AG04450 (cell line): Measurements from ENCODE around the gene GTF2H2C. TPM values are rescaled to one million over a fixed set of nuclear protein-coding genes. Genes with fewer than 3 reads are reported as not detected.
"Not testable (repeated sequence)": the region's sequence is repeated elsewhere in the genome, so short reads cannot be mapped to it uniquely, and the experiment has no call there.

Source experiments
- CTCF ChIA-PET: fragments of 300-600, 350-600 bp; formaldehyde crosslinking; extraction: SDS; loops from one replicate; lab custom pipeline; 2022; ENCODE audit warnings: antibody characterized with exemption, inconsistent platforms; lab: Charles Lee
- POLR2A ChIA-PET: fragments of 350-600 bp; formaldehyde crosslinking; extraction: SDS; loops from one replicate; lab custom pipeline; 2021; ENCODE audit warnings: antibody characterized with exemption, inconsistent platforms; lab: Yijun Ruan, JAX
- DNase-seq: peaks from one replicate; pipeline ENCODE4 v3.0.0-alpha.2; 2011; ENCODE audit warnings: low read depth, low spot score
- H3K27ac ChIP-seq: one replicate; pipeline ENCODE4 v1.5.1; 2012; ENCODE audit warnings: low read depth, low read length, control low read depth
- H3K27me3 ChIP-seq: one replicate; pipeline ENCODE4 v1.6.0; 2012; ENCODE audit warnings: low read length; ENCODE audit not compliant: control insufficient read depth, insufficient read depth
- H3K4me3 ChIP-seq: 2 replicates; pipeline ENCODE4 v1.5.1; 2011; ENCODE audit warnings: mild to moderate bottlenecking, low read depth, low read length, control low read depth
- H3K9me3 ChIP-seq: 2 replicates; pipeline ENCODE4 v1.5.1; 2012; ENCODE audit warnings: low read length; ENCODE audit not compliant: control insufficient read depth, insufficient read depth
- polyA plus RNA-seq: library from polyadenylated mRNA; depleted of rRNA; stranded (reverse); fragments of >200 nt; gene quantifications from 2 replicates; pipeline ENCODE4 v1.2.3, GENCODE V29; 2011
- TF ChIP-seq, protein P1 (sequence below): IDR thresholded peaks from 2 replicates; pipeline ENCODE4 v1.5.1; 2011; ENCODE audit warnings: low read depth, low read length, control low read depth, inconsistent platforms

GTF2H2C gene
- polyA plus RNA-seq, 1 experiment: 40.9 TPM

DNA sequence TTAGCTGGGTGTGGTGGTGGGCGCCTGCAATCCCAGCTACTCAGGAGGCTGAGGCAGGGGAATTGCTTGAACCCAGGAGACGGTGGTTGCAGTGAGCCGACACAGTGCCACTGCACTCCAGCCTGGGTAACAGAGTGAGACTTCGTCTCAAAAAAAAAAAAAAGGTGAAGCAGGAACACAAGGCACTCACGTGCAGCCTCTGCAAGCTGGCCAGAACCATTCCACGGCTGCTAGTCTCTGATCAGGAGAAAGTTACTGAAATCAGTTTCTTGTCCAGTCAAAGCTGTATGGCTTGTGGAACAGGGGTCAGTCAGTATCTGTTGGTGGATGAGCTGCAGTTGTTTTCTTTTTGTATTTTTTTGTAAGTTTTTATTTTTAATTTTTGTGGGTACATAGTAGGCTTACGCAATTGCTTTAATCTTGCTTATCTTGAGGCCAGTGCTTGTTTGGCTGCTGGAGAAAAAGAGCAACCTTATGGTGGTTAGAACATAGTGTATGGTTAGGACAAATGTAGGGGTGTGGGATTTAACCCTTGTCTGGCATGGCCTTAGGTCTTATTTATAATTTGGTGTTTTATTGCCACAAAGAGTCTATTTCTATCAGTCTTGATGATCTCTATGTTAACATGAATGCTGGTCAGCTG, 32.7 kb upstream of the GTF2H2C start:
- Histone ChIP-seq H3K4me3 (no peak overlapping the region), H3K27ac (no peak overlapping the region), H3K9me3 (no peaks in the 10 kb centered on the region), H3K27me3 (peaks cover 16% of the 10 kb centered on the region)
- CTCF ChIA-PET: no interaction called here
- TF ChIP-seq, protein P1, sequence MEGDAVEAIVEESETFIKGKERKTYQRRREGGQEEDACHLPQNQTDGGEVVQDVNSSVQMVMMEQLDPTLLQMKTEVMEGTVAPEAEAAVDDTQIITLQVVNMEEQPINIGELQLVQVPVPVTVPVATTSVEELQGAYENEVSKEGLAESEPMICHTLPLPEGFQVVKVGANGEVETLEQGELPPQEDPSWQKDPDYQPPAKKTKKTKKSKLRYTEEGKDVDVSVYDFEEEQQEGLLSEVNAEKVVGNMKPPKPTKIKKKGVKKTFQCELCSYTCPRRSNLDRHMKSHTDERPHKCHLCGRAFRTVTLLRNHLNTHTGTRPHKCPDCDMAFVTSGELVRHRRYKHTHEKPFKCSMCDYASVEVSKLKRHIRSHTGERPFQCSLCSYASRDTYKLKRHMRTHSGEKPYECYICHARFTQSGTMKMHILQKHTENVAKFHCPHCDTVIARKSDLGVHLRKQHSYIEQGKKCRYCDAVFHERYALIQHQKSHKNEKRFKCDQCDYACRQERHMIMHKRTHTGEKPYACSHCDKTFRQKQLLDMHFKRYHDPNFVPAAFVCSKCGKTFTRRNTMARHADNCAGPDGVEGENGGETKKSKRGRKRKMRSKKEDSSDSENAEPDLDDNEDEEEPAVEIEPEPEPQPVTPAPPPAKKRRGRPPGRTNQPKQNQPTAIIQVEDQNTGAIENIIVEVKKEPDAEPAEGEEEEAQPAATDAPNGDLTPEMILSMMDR: no peak
- POLR2A ChIA-PET: no interaction called here
- DNase-seq: no peak

DNA sequence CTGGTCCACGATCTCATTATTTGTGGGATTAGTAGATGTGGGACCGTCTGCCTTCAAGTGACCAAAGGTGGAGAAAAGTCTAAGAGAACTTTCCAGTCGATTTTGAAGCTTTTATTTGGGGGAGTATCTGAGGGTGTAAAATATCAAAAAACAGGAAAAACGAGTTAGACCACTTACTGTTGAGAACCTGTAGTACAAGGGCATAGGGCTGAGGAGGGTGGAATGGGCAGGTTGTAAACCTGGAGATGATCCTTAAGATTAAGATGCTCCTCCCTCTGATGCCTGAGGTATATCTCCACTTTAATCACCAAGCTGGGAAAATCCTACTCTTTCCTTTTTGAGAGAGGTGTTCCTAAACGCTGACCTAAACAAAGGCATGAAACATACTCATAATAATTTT, 32.0 kb upstream of the GTF2H2C start:
- ChIA-PET POLR2A (no interaction called here), CTCF (no interaction called here)

DNA sequence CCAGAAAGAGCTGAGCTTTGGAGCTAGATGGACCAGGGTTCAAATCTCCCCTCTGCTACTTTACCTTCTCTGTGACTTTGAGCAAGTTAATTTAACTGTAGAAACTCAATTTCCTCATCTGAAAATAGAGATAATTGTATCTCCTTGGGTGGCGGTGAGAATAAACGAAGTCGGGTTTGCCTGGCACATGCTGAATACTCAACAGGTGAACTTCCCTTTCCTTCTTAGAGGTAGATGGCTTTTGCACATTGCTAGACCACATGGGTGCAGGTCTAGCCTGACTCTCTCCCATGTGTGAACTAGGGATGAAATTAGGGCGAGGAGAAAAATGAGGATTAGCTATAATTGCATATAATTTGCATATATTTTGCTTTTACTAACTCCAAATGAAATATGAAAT, 31.4 kb upstream of the GTF2H2C start:
- POLR2A ChIA-PET: no interaction called here
- H3K27ac ChIP-seq: no peak overlapping the region
- TF ChIP-seq, protein P1: no peak
- no peaks in the 10 kb centered on the region for H3K9me3 ChIP-seq
- peaks cover 16% of the 10 kb centered on the region for H3K27me3 ChIP-seq
- no peak for DNase-seq
- H3K4me3 ChIP-seq: no peak overlapping the region
- CTCF ChIA-PET: no interaction called here

More for the DNA sequence above, 32.0 kb upstream of the GTF2H2C start:
- Histone ChIP-seq H3K27ac (no peak overlapping the region), H3K4me3 (no peak overlapping the region), H3K27me3 (peaks cover 16% of the 10 kb centered on the region), H3K9me3 (no peaks in the 10 kb centered on the region)
- DNase-seq: no peak
- TF ChIP-seq, protein P1: no peak

DNA sequence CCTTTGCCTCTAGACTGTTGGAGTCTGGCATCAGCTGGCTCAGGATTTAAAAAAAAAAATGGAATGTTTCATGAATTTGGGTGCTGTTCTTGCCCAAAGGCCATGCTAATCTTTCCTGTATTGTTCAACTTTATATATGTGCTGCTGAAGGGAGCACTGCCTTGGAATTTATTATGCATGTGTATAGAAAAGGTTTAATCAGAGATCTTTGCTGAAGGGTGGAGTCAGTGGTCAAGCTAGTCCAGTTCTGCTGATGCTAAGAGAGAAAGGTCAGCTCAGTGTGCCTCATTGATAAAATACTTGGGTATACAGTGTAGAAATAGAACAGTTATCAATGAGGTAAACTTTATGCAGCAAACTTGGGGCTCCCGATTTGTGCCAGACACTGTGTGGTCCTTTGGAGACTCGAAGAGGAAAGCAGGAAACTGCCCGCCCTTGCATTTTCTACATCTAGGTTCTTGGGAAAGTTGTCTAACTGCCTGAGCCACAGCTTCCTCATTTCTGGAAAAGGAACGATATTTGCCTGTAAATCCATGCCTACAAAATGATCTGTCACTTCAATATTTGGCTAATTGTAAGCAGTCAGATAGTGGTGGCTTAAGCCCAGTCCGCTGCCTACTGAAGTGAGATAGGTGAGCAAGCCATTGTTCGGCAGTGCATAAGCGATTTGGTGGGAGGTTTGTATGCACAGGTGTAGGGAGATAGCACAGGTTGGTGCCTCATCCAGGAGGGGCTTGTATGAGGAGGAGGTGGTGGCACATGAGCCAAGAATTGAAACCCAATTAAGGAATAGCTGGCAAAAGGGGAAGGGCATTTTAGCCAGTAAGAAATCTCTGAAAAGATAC, 29.2 kb upstream of the GTF2H2C start:
- Histone ChIP-seq H3K9me3 (no peaks in the 10 kb centered on the region), H3K27me3 (peaks cover 13% of the 10 kb centered on the region), H3K4me3 (no peak overlapping the region), H3K27ac (no peak overlapping the region)
- POLR2A ChIA-PET: no interaction called here
- DNase-seq: no peak
- TF ChIP-seq, protein P1: no peak
- CTCF ChIA-PET: no interaction called here

DNA sequence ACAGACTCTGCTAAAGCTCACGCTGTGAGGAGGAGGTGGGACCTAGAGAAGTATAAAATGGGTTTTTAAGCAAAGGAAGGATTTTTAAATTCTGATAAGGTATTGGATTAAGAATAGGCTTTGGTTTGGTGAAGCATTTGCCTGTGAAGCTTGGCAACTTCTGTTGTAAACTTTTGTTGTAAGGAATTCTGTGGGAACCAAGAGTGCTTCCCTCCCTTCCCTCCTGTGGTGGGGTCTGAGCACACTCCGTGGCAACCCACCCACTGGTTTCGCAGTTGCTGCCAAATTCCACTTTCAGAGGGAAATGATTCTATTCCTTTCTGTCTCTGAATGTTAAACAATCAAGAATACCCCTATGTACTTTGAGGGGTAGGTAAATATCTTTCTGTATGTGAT, 28.6 kb upstream of the GTF2H2C start:
- TF ChIP-seq, protein P1: no peak
- DNase-seq: no peak
- Histone ChIP-seq H3K27ac (no peak overlapping the region), H3K27me3 (peaks cover 13% of the 10 kb centered on the region), H3K4me3 (no peak overlapping the region), H3K9me3 (no peaks in the 10 kb centered on the region)
- POLR2A ChIA-PET: no interaction called here
- CTCF ChIA-PET: no interaction called here

DNA sequence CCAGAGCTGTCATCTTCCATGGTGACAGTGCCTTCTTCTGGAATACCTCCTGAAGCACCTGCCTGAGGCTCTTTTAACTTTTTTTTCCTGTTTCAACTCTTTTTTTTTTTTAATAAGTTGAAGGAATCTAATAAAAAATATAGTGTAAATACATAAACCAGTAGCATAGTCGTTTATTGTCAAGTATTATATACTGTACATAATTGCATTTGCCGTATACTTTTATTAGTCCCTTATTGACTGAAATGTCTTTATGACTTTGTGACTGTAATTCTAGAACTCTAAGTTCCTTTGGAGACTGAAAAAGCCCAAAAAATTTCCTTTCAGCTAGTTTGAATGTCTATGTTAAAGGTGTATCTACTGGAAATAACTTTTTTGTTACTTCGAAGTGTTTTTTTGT, 22.1 kb upstream of the GTF2H2C start:
- DNase-seq, H3K27ac ChIP-seq, CTCF ChIA-PET, POLR2A ChIA-PET, H3K4me3 ChIP-seq, H3K9me3 ChIP-seq, H3K27me3 ChIP-seq: not testable (repeated sequence)

DNA sequence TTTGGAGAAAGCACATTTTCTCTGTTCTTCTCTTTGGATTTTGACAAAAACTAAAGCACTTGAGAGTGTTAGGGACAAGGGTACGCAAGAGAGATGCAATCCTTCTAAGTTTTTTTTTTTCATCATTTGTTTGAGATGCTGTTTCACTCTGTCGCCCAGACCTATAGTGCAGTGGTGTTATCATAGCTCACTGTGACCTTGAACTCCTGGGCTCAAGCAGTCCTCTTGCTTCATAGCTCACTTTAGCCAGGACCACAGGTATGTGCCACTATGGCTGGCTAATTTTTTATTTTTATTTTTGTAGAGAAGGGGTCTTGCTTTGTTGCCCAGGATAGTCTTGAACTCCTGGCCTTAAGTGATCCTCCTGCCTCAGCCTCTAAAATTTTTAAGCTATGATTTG, 21.3 kb upstream of the GTF2H2C start:
- H3K4me3 ChIP-seq, POLR2A ChIA-PET, DNase-seq, H3K27ac ChIP-seq, H3K9me3 ChIP-seq, H3K27me3 ChIP-seq, CTCF ChIA-PET: not testable (repeated sequence)
